Panc1 (cell line): ENCODE measurements around the gene SCAMP3. TPM values are rescaled to one million over a fixed set of nuclear protein-coding genes. Genes with fewer than 3 reads are reported as not detected.

ENCODE experiments used
- ATAC-seq: fragments of 200-7000 bp; cut with Tn5 transposase; 2 replicates; pipeline ENCODE4 v1.9.1; 2020; ENCODE audit warnings: mild to moderate bottlenecking, moderate library complexity
- BruUV-seq: library from RNA; stranded (reverse); fragments of 400-500 nt; replicated peaks from 2 replicates; lab custom pipeline; 2021; lab: Mats Ljungman, UMichigan
- CTCF ChIA-PET: fragments of 300-600 bp; sonication (Branson Sonifier 250); formaldehyde crosslinking; loops from one replicate; lab custom pipeline; 2022; ENCODE audit warnings: antibody characterized with exemption; lab: Charles Lee
- POLR2A ChIA-PET: fragments of 300-600 bp; sonication (Branson Sonifier 250); formaldehyde crosslinking; loops from one replicate; lab custom pipeline; 2022; ENCODE audit warnings: antibody characterized with exemption; lab: Charles Lee
- DNase-seq: peaks from one replicate; pipeline ENCODE4 v3.0.0-alpha.2; 2010; ENCODE audit warnings: low read depth, low spot score
- H3K27ac ChIP-seq: 2 replicates; pipeline ENCODE4 v1.5.1; 2011; ENCODE audit warnings: mild to moderate bottlenecking, low read length, inconsistent platforms
- H3K27me3 ChIP-seq: fragments of 200-500 bp; sonication (Bioruptor generic); 2 replicates; pipeline ENCODE4 v1.6.0; 2014; ENCODE audit warnings: low read length, inconsistent platforms; ENCODE audit not compliant: control insufficient read depth, insufficient read depth
- H3K36me3 ChIP-seq: fragments of 200-500 bp; sonication (Bioruptor generic); 2 replicates; pipeline ENCODE4 v1.5.1; 2014; ENCODE audit warnings: inconsistent platforms, mild to moderate bottlenecking, low read length, moderate library complexity; ENCODE audit not compliant: control insufficient read depth, insufficient read depth
- H3K4me1 ChIP-seq: 2 replicates; pipeline ENCODE4 v1.5.1; 2011; ENCODE audit warnings: inconsistent platforms, mild to moderate bottlenecking, low read length, moderate library complexity; ENCODE audit not compliant: control insufficient read depth, insufficient read depth
- H3K4me3 ChIP-seq, 2 experiments: 2 replicates each; pipeline ENCODE4 v1.5.1; 2011 to 2012; ENCODE audit warnings: low read depth in 2 of 2, low read length in 2 of 2, mild to moderate bottlenecking in 2 of 2, inconsistent platforms in 1 of 2, moderate library complexity in 1 of 2
- H3K9me3 ChIP-seq: fragments of 200-500 bp; sonication (Bioruptor generic); 2 replicates; pipeline ENCODE4 v1.5.1; 2014; ENCODE audit warnings: low read depth, mild to moderate bottlenecking, inconsistent platforms, low read length, moderate library complexity; ENCODE audit not compliant: control insufficient read depth, insufficient read depth
- POLR2AphosphoS5 ChIP-seq: IDR thresholded peaks from 2 replicates; pipeline ENCODE4 v1.6.1; 2012; ENCODE audit warnings: mild to moderate bottlenecking, low read depth, low read length, moderate library complexity
- REST ChIP-seq, 2 experiments: IDR thresholded peaks; 2 replicates each; pipeline ENCODE4 v1.6.1; 2011 to 2012; ENCODE audit warnings: low read depth in 2 of 2, control low read depth in 1 of 2, low read length in 1 of 2, mild to moderate bottlenecking in 1 of 2, moderate library complexity in 1 of 2; ENCODE audit not compliant: insufficient read depth in 1 of 2
- SIN3A ChIP-seq: IDR thresholded peaks from 2 replicates; pipeline ENCODE4 v1.6.1; 2012; ENCODE audit warnings: low read depth, mild to moderate bottlenecking, low read length, moderate library complexity, borderline replicate concordance; ENCODE audit not compliant: insufficient read depth
- TCF7L2 ChIP-seq: IDR thresholded peaks from 2 replicates; pipeline ENCODE4 v1.6.1; 2011; ENCODE audit warnings: mild to moderate bottlenecking, low read depth, low read length, inconsistent platforms
- in situ Hi-C: cut with HindIII; loops from 2 replicates; pipeline ENCODE4 v1.10.0; 2016; ENCODE audit warnings: low sequenced_read_pairs, low pct_unique_long_range_greater_than_20kb
- intact Hi-C: fragments of 100-400 bp; cut with micrococcal nuclease; formaldehyde crosslinking; loops from one replicate; pipeline ENCODE4 v1.10.0; 2022; ENCODE audit not compliant: unreplicated experiment
- total RNA-seq: library from RNA; stranded (reverse); gene quantifications from one replicate; pipeline ENCODE4 v1.2.1, GENCODE V29; 2021; ENCODE audit not compliant: unreplicated experiment
- TF ChIP-seq, protein P1 (sequence below): fragments of 450-650 bp; IDR thresholded peaks from 2 replicates; pipeline ENCODE4 v1.5.1; 2017; ENCODE audit warnings: mild to moderate bottlenecking

The SCAMP3 gene
- total RNA-seq, 1 experiment from 2014 or later: 200 TPM

DNA sequence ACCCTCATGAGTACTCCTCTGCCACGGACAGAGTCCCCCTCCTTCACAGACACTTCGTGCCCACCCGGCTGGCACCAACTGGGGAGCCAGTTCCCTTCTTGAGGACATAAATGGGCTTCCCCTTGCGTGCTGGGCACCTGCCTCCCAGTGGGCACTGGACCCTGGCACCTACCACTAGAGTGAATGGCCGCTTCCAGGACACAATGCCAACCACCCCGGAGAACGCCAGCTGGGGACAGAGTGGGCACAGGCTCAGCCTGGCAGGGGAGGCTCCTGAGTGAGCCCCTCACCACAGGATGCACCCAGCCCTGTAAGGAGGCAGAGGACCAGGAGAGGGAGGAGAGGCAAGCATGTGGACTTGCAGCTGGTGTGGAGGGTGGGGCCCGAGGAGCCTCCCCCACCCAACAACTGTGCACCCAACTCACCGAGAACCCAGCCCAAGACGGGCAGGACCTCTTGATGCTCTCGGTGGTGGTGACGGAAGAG lies 7.9 kb downstream of the SCAMP3 start:
- no peaks in the 10 kb centered on the region for H3K27me3 ChIP-seq
- no TSS peak for BruUV-seq
- no peak for TF ChIP-seq TCF7L2
- no peak for TF ChIP-seq REST (IDR thresholded peaks at IDR 0.05; ENCODE audit: insufficient read depth in 1 of 2, low read depth in 2 of 2, low read length in 1 of 2)
- TF ChIP-seq, protein P1, sequence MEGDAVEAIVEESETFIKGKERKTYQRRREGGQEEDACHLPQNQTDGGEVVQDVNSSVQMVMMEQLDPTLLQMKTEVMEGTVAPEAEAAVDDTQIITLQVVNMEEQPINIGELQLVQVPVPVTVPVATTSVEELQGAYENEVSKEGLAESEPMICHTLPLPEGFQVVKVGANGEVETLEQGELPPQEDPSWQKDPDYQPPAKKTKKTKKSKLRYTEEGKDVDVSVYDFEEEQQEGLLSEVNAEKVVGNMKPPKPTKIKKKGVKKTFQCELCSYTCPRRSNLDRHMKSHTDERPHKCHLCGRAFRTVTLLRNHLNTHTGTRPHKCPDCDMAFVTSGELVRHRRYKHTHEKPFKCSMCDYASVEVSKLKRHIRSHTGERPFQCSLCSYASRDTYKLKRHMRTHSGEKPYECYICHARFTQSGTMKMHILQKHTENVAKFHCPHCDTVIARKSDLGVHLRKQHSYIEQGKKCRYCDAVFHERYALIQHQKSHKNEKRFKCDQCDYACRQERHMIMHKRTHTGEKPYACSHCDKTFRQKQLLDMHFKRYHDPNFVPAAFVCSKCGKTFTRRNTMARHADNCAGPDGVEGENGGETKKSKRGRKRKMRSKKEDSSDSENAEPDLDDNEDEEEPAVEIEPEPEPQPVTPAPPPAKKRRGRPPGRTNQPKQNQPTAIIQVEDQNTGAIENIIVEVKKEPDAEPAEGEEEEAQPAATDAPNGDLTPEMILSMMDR: no peak
- no peak for TF ChIP-seq POLR2AphosphoS5
- TF ChIP-seq SIN3A: no peak
- peak overlapping the region; percentile 87 for H3K27ac ChIP-seq
- CTCF ChIA-PET: no interaction called here
- intact Hi-C loops (no loop called here), in situ Hi-C loops (no loop called here)
- POLR2A ChIA-PET: no interaction called here
- peak overlapping the region; percentile 72 to 77 for H3K4me3 ChIP-seq
- peaks cover 8% of the 10 kb centered on the region for H3K4me1 ChIP-seq
- peaks cover 5% of the 10 kb centered on the region for H3K36me3 ChIP-seq
- ATAC-seq: no peak; the same call in 1 of the 2 replicates
- no peak for DNase-seq
- no peaks in the 10 kb centered on the region for H3K9me3 ChIP-seq

- H3K36me3 ChIP-seq: peaks cover 5% of the 10 kb centered on the region
- POLR2A ChIA-PET: interaction anchor here (0.5 kb wide), 1 partner anchor 27 kb away, joined by 5 read pairs; no protein-coding TSS in a partner anchor
- in situ Hi-C loops: no loop called here
- BruUV-seq: no TSS peak
- peak overlapping the region; percentile 72 to 77 for H3K4me3 ChIP-seq
- no peak for DNase-seq
- intact Hi-C loops: no loop called here
- ATAC-seq: no peak
- peak overlapping the region; percentile 87 for H3K27ac ChIP-seq
- CTCF ChIA-PET: interaction anchor here (1.1 kb wide), 1 partner anchor 9 kb away, joined by 3 read pairs; no protein-coding TSS in a partner anchor
- TF ChIP-seq SIN3A: no peak
- no peak for TF ChIP-seq REST (IDR thresholded peaks at IDR 0.05; ENCODE audit: insufficient read depth in 1 of 2, low read depth in 2 of 2, low read length in 1 of 2)
- TF ChIP-seq TCF7L2: no peak
- no peaks in the 10 kb centered on the region for H3K9me3 ChIP-seq
- H3K4me1 ChIP-seq: peaks cover 8% of the 10 kb centered on the region
- H3K27me3 ChIP-seq: no peaks in the 10 kb centered on the region
These were observed 8.4 kb downstream of the SCAMP3 start for GRCh38 chr1:155253797-155254196.
